Osteocyte (in vitro differentiated cells): Measurements from ENCODE around the gene MGAT3. TPM values are rescaled to one million over a fixed set of nuclear protein-coding genes. Genes with fewer than 3 reads are reported as not detected.
A peak's percentile ranks its signal among the peaks of the same experiment; 100 is the strongest.
"Not testable (repeated sequence)": the region's sequence is repeated elsewhere in the genome, so short reads cannot be mapped to it uniquely, and the experiment has no call there.

Source experiments
- DNase-seq: peaks from one replicate; pipeline ENCODE4 v3.0.0; 2021; ENCODE audit warnings: mixed read lengths; ENCODE audit not compliant: unreplicated experiment; ENCODE audit errors: extremely low spot score
- H3K27ac Mint-ChIP-seq: one replicate; pipeline ENCODE4 v1.8.0; 2021; ENCODE audit warnings: mild to moderate bottlenecking, mixed read lengths; ENCODE audit not compliant: unreplicated experiment
- H3K27me3 Mint-ChIP-seq: one replicate; pipeline ENCODE4 v1.8.0; 2021; ENCODE audit warnings: mixed read lengths; ENCODE audit not compliant: unreplicated experiment
- H3K36me3 Mint-ChIP-seq: one replicate; pipeline ENCODE4 v1.8.0; 2021; ENCODE audit warnings: mixed read lengths; ENCODE audit not compliant: unreplicated experiment
- H3K4me1 Mint-ChIP-seq: one replicate; pipeline ENCODE4 v1.8.0; 2021; ENCODE audit warnings: mixed read lengths; ENCODE audit not compliant: unreplicated experiment
- H3K4me3 Mint-ChIP-seq: one replicate; pipeline ENCODE4 v1.8.0; 2021; ENCODE audit warnings: mild to moderate bottlenecking, moderate library complexity, mixed read lengths; ENCODE audit not compliant: unreplicated experiment
- H3K9me3 Mint-ChIP-seq: one replicate; pipeline ENCODE4 v1.8.0; 2021; ENCODE audit warnings: mixed read lengths; ENCODE audit not compliant: unreplicated experiment
- CTCF ChIP-seq: fragments of 200-600 bp; sonication (generic); IDR thresholded peaks from 2 replicates; pipeline ENCODE4 v1.5.0; 2021; ENCODE audit warnings: antibody characterized with exemption, mild to moderate bottlenecking, moderate library complexity
- total RNA-seq: library from RNA; stranded (reverse); gene quantifications from 2 replicates; pipeline ENCODE4 v1.2.1, GENCODE V29; 2021

Gene MGAT3
- total RNA-seq, 1 donor from 2014 or later = 10.9 TPM

DNA sequence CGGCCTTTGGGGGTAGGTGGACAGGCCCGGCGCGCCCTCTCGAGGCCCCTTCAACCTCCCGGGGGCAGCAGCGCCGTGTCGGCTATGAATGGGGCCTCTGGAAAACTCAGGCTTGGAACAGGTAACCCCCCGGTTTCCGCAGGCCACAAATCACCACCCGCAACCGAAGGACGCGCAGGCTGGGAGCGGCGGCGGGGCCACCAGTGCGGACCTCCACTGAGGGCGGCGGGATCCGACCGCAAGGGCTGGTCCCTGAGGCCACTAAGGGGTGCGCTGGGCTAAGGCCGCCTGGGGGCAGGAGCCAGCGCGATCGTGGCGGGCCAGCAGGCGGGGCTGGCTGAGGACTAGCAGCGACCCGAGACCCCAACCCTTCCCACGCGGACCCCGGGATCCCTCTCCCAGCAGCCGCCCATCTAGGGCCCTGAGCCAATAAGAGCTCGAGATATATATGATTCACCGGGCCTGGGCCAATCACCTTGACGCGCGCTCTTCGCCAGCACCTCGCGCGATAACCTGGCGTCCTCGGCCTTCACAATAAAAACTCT is 62.9 kb downstream of the MGAT3 start:
- H3K27ac Mint-ChIP-seq = peak overlapping the region; percentile 95
- no peaks in the 10 kb centered on the region for H3K27me3 Mint-ChIP-seq
- peak overlapping the region; percentile 92 for H3K4me3 Mint-ChIP-seq
- DNase-seq = peak; percentile 99
- no peaks in the 10 kb centered on the region for H3K9me3 Mint-ChIP-seq
- peaks cover 47% of the 10 kb centered on the region for H3K4me1 Mint-ChIP-seq
- TF ChIP-seq CTCF = peak; percentile 45
- H3K36me3 Mint-ChIP-seq = peaks cover 38% of the 10 kb centered on the region

DNA sequence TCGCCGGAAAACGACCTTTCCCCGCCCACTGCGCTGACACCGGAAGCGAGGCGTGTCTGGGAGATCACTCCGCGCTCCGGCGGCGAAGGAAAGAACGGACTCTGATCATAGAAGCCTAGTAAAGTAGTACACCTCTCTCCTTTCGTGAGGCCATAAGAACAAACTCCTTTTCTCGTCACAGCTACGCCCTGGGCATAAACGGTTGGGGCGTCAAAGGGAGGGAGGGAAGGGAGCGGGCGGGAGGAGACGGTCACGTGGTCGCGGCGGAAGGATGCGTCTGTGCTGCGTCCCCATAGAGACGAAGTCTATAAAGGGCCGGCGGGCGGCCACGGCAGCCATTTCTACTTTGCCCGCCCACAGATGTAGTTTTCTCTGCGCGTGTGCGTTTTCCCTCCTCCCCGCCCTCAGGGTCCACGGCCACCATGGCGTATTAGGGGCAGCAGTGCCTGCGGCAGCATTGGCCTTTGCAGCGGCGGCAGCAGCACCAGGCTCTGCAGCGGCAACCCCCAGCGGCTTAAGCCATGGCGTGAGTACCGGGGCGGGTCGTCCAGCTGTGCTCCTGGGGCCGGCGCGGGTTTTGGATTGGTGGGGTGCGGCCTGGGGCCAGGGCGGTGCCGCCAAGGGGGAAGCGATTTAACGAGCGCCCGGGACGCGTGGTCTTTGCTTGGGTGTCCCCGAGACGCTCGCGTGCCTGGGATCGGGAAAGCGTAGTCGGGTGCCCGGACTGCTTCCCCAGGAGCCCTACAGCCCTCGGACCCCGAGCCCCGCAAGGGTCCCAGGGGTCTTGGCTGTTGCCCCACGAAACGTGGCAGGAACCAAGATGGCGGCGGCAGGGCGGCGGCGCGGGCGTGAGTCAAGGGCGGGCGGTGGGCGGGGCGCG is 63.7 kb downstream of the MGAT3 start, which contains the start of gene ATF4:
Gene ATF4, plus strand, starts transcription at position 337 of the 880 bp plus-strand sequence. CDS start 884 bp downstream, outside the sequence.
- peaks cover 43% of the 10 kb centered on the region for H3K36me3 Mint-ChIP-seq
- TF ChIP-seq CTCF = no peak
- H3K4me3 Mint-ChIP-seq = peak within 1 kb of the TSS; percentile 92
- DNase-seq = peak; percentile 95
- H3K27ac Mint-ChIP-seq = peak within 1 kb of the TSS; percentile 95
- peaks cover 53% of the 10 kb centered on the region for H3K4me1 Mint-ChIP-seq
- H3K9me3 Mint-ChIP-seq = no peaks in the 10 kb centered on the region
- H3K27me3 Mint-ChIP-seq = no peaks in the 10 kb centered on the region

DNA sequence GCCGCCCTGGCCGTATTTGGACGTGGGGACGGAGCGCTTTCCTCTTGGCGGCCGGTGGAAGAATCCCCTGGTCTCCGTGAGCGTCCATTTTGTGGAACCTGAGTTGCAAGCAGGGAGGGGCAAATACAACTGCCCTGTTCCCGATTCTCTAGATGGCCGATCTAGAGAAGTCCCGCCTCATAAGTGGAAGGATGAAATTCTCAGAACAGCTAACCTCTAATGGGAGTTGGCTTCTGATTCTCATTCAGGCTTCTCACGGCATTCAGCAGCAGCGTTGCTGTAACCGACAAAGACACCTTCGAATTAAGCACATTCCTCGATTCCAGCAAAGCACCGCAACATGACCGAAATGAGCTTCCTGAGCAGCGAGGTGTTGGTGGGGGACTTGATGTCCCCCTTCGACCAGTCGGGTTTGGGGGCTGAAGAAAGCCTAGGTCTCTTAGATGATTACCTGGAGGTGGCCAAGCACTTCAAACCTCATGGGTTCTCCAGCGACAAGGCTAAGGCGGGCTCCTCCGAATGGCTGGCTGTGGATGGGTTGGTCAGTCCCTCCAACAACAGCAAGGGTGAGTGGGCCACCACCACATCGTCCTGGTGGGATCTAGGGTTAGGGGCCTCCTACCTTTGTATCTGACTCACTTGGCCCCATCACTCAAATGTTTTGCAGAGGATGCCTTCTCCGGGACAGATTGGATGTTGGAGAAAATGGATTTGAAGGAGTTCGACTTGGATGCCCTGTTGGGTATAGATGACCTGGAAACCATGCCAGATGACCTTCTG is 64.5 kb downstream of the MGAT3 start:
- DNase-seq, H3K27me3 Mint-ChIP-seq: not testable (repeated sequence)
- H3K4me1 Mint-ChIP-seq = peaks cover 58% of the 10 kb centered on the region

DNA sequence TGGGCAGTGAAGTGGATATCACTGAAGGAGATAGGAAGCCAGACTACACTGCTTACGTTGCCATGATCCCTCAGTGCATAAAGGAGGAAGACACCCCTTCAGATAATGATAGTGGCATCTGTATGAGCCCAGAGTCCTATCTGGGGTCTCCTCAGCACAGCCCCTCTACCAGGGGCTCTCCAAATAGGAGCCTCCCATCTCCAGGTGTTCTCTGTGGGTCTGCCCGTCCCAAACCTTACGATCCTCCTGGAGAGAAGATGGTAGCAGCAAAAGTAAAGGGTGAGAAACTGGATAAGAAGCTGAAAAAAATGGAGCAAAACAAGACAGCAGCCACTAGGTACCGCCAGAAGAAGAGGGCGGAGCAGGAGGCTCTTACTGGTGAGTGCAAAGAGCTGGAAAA is 65.3 kb downstream of the MGAT3 start:
- Mint-ChIP-seq H3K4me3 (peak overlapping the region; percentile 92), H3K27ac (peak overlapping the region; percentile 95), H3K36me3 (peaks cover 38% of the 10 kb centered on the region), H3K4me1 (peaks cover 60% of the 10 kb centered on the region)
- DNase-seq, H3K27me3 Mint-ChIP-seq, H3K9me3 Mint-ChIP-seq: not testable (repeated sequence)

More for the DNA sequence above, 64.5 kb downstream of the MGAT3 start:
- peak overlapping the region; percentile 92 for H3K4me3 Mint-ChIP-seq
- H3K36me3 Mint-ChIP-seq = peaks cover 38% of the 10 kb centered on the region
- not testable (repeated sequence) for H3K9me3 Mint-ChIP-seq
- H3K27ac Mint-ChIP-seq = peak overlapping the region; percentile 95

- Mint-ChIP-seq H3K9me3 (no peaks in the 10 kb centered on the region), H3K27me3 (no peaks in the 10 kb centered on the region), H3K36me3 (peaks cover 38% of the 10 kb centered on the region), H3K4me1 (peaks cover 65% of the 10 kb centered on the region), H3K27ac (peak overlapping the region; percentile 95), H3K4me3 (peak overlapping the region; percentile 92)
- no peak for DNase-seq
- no peak for TF ChIP-seq CTCF
Observed at GRCh38 chr22:39522567-39523300, 65.9 kb downstream of the MGAT3 start.
